Suppressor macrophage (primary cell): ENCODE data around the gene TRMT6.

Experiments used
- DNase-seq, 4 experiments: peaks; one replicate each; pipeline ENCODE4 v3.0.0-alpha.2; 2020 to 2022

Gene TRMT6

GRCh38 chr20:5893621-5894020 is 56.7 kb downstream of the TRMT6 start:
- DNase-seq, result no peak

- DNase-seq, result no peak
Observed at GRCh38 chr20:5893052-5893451, 57.3 kb downstream of the TRMT6 start.

- no peak for DNase-seq
Observed at GRCh38 chr20:5890773-5891441, 59.4 kb downstream of the TRMT6 start.

- peak in 1 of 4 experiments; percentile 6 for DNase-seq
Observed at GRCh38 chr20:5888041-5888440, 62.3 kb downstream of the TRMT6 start.

GRCh38 chr20:5887386-5887785 is 62.9 kb downstream of the TRMT6 start:
- no peak for DNase-seq
